ENCODE measurements around the gene FOXRED2.
"Not testable (repeated sequence)": the region's sequence is repeated elsewhere in the genome, so short reads cannot be mapped to it uniquely, and the experiment has no call there.

FOXRED2 gene

GRCh38 chr22:36469094-36469710 lies 37.6 kb downstream of the FOXRED2 start:
- no peak for DNase-seq (ENCODE audit: low spot score)

- no peak for DNase-seq (ENCODE audit: low spot score)
These were observed 38.9 kb downstream of the FOXRED2 start for GRCh38 chr22:36467946-36468345.

GRCh38 chr22:36467042-36467810 lies 39.6 kb downstream of the FOXRED2 start:
- DNase-seq (ENCODE audit: low spot score), result no peak

- no peak for DNase-seq (ENCODE audit: low spot score)
These were observed 40.6 kb downstream of the FOXRED2 start for GRCh38 chr22:36466258-36466657.

- no peak for DNase-seq (ENCODE audit: low spot score)
These were observed 41.4 kb downstream of the FOXRED2 start for GRCh38 chr22:36465232-36466021.

GRCh38 chr22:36464715-36465231 lies 42.1 kb downstream of the FOXRED2 start:
- DNase-seq (ENCODE audit: low spot score), result no peak

- DNase-seq (ENCODE audit: low spot score), result no peak
These were observed 43.1 kb downstream of the FOXRED2 start for GRCh38 chr22:36463783-36464184.

- no peak for DNase-seq (ENCODE audit: low spot score)
These were observed 44.9 kb downstream of the FOXRED2 start for GRCh38 chr22:36461665-36462649.

- no peak for DNase-seq (ENCODE audit: low spot score)
These were observed 46.6 kb downstream of the FOXRED2 start for GRCh38 chr22:36460202-36460601.

- DNase-seq (ENCODE audit: low spot score), result no peak
These were observed 49.0 kb downstream of the FOXRED2 start for GRCh38 chr22:36457688-36458450.

- no peak for DNase-seq (ENCODE audit: low spot score)
These were observed 50.4 kb downstream of the FOXRED2 start for GRCh38 chr22:36456464-36456845.

GRCh38 chr22:36455571-36456463 lies 51.0 kb downstream of the FOXRED2 start:
- no peak for DNase-seq (ENCODE audit: low spot score)

- peak; percentile 85 for DNase-seq (ENCODE audit: low spot score)
These were observed 51.8 kb downstream of the FOXRED2 start for GRCh38 chr22:36454916-36455570.

GRCh38 chr22:36453855-36454378 lies 52.9 kb downstream of the FOXRED2 start:
- DNase-seq (ENCODE audit: low spot score), result no peak

- DNase-seq (ENCODE audit: low spot score), result not testable (repeated sequence)
These were observed 53.7 kb downstream of the FOXRED2 start for GRCh38 chr22:36452978-36453607.

GRCh38 chr22:36452250-36452977 lies 54.4 kb downstream of the FOXRED2 start:
- DNase-seq (ENCODE audit: low spot score), result no peak

- DNase-seq (ENCODE audit: low spot score), result not testable (repeated sequence)
These were observed 55.9 kb downstream of the FOXRED2 start for GRCh38 chr22:36450923-36451322.

Measured in hematopoietic multipotent progenitor cell treated with erythropoietin and hydrocortisone succinate and interleukin-3 and kit ligand, for 17 days (in vitro differentiated cells).